Nephron progenitor cell (in vitro differentiated cells): Measurements from ENCODE around the gene NELFB.

Experiments
- DNase-seq: peaks from one replicate; pipeline ENCODE4 v3.0.0; 2021
- H3K27ac Mint-ChIP-seq: 2 replicates; pipeline ENCODE4 v1.8.0; 2021; ENCODE audit warnings: mild to moderate bottlenecking, moderate library complexity, mixed read lengths
- H3K27me3 Mint-ChIP-seq: 2 replicates; pipeline ENCODE4 v1.8.0; 2021; ENCODE audit warnings: mild to moderate bottlenecking, low read depth, mixed read lengths; ENCODE audit not compliant: poor library complexity
- H3K36me3 Mint-ChIP-seq: 2 replicates; pipeline ENCODE4 v1.8.0; 2021; ENCODE audit warnings: low read depth, mixed read lengths
- H3K4me1 Mint-ChIP-seq: 2 replicates; pipeline ENCODE4 v1.8.0; 2021; ENCODE audit warnings: mixed read lengths
- H3K4me3 Mint-ChIP-seq: 2 replicates; pipeline ENCODE4 v1.8.0; 2021; ENCODE audit warnings: mild to moderate bottlenecking, moderate library complexity, mixed read lengths
- H3K9me3 Mint-ChIP-seq: 2 replicates; pipeline ENCODE4 v1.8.0; 2021; ENCODE audit warnings: mild to moderate bottlenecking, moderate library complexity, mixed read lengths
- TF ChIP-seq, protein P1 (sequence below): fragments of 200-600 bp; sonication (generic); IDR thresholded peaks from 2 replicates; pipeline ENCODE4 v1.5.0; 2021; ENCODE audit warnings: antibody characterized with exemption

NELFB gene

DNA sequence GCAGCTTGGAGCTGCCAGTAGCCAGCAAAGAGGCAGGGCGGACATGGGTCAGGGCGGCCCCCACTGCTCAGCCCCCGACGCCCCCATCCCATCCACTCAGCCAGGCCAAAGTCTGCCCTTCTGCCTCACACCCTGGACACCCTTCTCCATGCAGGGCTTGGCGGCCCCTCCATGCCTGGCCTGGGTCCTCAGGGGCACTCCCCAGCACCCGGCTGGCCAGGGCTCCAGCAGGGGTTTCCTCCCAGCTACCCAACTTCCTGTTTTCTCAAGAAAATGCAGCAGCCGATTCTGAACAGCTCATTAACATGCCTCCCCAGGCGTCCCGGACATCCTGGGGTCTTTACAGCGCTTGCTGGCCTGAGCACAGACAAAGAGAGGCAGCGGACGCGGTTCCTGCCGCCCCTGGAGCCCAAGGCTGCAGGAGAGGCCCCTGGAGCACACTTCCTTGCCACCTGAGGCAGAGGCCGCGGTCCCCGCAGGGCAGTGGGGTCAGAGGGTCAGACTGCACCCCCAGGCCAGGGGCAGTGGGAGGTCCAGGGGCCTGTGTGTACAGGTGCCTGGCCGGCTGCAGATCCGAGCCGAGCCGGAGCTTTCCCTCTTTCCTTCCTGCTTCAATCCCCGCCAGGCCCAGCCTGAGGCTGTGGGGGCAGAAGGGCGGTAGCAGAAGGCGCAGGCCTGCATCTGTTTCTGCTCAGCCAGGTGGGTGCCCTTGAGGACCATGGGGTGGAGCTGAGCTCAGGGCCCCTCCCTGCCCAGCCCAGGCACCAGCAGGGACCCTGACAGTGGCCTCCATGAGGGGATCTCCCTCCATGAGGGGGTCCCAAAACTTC lies 65.6 kb downstream of the NELFB start:
- H3K27ac Mint-ChIP-seq: no peak overlapping the region
- TF ChIP-seq, protein P1, sequence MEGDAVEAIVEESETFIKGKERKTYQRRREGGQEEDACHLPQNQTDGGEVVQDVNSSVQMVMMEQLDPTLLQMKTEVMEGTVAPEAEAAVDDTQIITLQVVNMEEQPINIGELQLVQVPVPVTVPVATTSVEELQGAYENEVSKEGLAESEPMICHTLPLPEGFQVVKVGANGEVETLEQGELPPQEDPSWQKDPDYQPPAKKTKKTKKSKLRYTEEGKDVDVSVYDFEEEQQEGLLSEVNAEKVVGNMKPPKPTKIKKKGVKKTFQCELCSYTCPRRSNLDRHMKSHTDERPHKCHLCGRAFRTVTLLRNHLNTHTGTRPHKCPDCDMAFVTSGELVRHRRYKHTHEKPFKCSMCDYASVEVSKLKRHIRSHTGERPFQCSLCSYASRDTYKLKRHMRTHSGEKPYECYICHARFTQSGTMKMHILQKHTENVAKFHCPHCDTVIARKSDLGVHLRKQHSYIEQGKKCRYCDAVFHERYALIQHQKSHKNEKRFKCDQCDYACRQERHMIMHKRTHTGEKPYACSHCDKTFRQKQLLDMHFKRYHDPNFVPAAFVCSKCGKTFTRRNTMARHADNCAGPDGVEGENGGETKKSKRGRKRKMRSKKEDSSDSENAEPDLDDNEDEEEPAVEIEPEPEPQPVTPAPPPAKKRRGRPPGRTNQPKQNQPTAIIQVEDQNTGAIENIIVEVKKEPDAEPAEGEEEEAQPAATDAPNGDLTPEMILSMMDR: no peak
- H3K4me1 Mint-ChIP-seq: peaks cover 10% of the 10 kb centered on the region
- H3K9me3 Mint-ChIP-seq: peaks cover 9% of the 10 kb centered on the region
- H3K36me3 Mint-ChIP-seq: no peaks in the 10 kb centered on the region
- H3K27me3 Mint-ChIP-seq: peaks cover 5% of the 10 kb centered on the region
- DNase-seq: peak; percentile 38
- no peak overlapping the region for H3K4me3 Mint-ChIP-seq

DNA sequence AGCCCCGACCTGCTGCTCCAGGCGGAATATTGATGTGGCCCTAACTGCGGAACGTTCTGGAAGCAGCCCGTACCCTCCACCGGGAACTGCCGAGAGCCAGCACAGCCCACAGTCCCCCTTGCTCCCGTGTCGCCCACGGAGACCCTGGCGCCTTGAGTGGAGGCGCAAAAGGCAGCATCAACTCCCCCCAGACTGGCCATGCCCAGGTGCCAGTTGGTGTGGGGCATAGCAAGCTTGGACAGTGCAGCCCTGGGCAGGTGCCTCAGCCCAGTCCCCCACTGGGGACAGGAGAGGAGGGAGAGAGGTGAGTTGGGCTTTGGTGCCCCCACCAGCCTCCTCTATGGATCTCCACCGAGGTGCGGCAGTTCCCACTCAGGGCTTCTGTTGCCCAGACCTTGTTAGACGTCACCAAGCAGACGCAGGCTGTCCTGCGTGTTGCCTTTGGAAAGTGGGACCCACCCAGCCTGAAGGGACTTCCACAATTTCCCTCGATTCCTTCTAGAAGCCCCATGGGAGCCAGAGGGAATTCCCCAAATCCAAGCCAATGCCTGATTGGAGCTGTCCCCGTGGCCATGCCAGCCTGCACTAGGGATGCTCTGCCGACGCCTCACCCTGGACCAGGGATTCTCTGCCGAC lies 66.7 kb downstream of the NELFB start:
- TF ChIP-seq, protein P1: no peak
- no peak overlapping the region for H3K27ac Mint-ChIP-seq

More for the DNA sequence above, 66.7 kb downstream of the NELFB start:
- no peak for DNase-seq
- Mint-ChIP-seq H3K36me3 (no peaks in the 10 kb centered on the region), H3K4me1 (peaks cover 12% of the 10 kb centered on the region), H3K27me3 (peaks cover 5% of the 10 kb centered on the region), H3K4me3 (no peak overlapping the region), H3K9me3 (peaks cover 9% of the 10 kb centered on the region)
